PC-9 (cell line): ENCODE measurements around the gene GABRB1.

ENCODE experiments used
- EZH2 ChIP-seq: fragments of 200-600 bp; sonication (generic); IDR thresholded peaks from 2 replicates; pipeline ENCODE4 v1.8.0; 2017; ENCODE audit warnings: antibody characterized with exemption, low read depth
- TF ChIP-seq, protein P1 (sequence below): fragments of 200-600 bp; sonication (generic); conservative IDR thresholded peaks from 2 replicates; pipeline ENCODE4 v1.6.1; 2017; ENCODE audit warnings: mixed run types, antibody characterized with exemption, mild to moderate bottlenecking, moderate library complexity

DNA sequence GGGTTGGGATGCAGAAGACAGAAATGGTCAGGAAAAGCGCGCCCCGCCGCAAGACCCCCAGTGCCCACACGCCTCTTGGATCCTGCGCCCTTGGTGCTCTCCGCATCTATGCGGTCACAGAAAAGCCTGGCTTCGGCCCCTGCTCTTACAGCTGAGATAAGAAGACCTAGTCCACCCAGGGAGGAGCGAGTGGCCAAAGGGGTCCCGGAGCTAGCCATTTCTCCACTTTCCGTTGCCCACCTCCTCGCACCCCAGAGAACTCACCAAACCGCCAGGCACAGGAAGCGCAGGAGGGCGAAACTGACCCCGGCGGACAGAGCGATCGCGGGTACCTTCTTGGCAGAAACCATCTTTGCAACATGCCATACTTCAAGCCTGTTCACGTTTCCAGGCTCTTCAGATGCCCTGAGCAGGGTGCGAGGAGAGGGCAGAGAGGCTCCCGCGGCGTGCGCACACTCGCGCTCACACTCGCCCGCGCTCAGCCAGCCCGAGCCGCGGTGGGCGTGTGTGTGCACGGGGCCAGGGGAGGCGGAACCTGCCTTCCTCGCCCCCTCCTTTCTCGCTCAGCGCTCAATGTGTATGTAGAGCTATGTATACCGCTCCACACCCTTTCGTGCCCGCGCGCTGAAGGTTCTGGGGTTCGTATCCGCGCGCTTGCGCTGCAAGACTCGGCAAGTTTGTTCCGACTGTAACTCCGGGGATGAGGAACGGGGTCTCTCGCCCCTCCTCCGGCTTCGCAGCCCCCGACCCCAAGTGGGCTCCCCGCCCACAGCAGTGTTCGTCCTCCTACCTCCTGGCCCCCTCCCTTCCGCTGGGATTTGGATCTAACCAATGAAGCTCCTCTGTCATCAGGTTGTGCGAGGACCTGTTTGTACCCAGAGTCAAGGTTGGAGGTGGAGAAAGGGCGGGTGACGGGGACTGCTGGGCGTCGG, 38.0 kb upstream of the GABRB1 start, which contains the start of gene GABRA4:
- TF ChIP-seq, protein P1, sequence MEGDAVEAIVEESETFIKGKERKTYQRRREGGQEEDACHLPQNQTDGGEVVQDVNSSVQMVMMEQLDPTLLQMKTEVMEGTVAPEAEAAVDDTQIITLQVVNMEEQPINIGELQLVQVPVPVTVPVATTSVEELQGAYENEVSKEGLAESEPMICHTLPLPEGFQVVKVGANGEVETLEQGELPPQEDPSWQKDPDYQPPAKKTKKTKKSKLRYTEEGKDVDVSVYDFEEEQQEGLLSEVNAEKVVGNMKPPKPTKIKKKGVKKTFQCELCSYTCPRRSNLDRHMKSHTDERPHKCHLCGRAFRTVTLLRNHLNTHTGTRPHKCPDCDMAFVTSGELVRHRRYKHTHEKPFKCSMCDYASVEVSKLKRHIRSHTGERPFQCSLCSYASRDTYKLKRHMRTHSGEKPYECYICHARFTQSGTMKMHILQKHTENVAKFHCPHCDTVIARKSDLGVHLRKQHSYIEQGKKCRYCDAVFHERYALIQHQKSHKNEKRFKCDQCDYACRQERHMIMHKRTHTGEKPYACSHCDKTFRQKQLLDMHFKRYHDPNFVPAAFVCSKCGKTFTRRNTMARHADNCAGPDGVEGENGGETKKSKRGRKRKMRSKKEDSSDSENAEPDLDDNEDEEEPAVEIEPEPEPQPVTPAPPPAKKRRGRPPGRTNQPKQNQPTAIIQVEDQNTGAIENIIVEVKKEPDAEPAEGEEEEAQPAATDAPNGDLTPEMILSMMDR: no peak
- TF ChIP-seq EZH2: no peak
